HEK293T (cell line): ENCODE results near the gene NPR3.
"Not testable (repeated sequence)": the region's sequence is repeated elsewhere in the genome, so short reads cannot be mapped to it uniquely, and the experiment has no call there.

ENCODE experiments used
- CTCF ChIA-PET: fragments of 350-600 bp; formaldehyde crosslinking; extraction: SDS; loops from one replicate; lab custom pipeline; 2021; ENCODE audit warnings: antibody characterized with exemption, inconsistent platforms; lab: Yijun Ruan, JAX
- POLR2A ChIA-PET: fragments of 350-600 bp; formaldehyde crosslinking; extraction: SDS; loops from one replicate; lab custom pipeline; 2020; ENCODE audit warnings: antibody characterized with exemption, inconsistent platforms; lab: Yijun Ruan, JAX
- DNase-seq: peaks from one replicate; pipeline ENCODE4 v3.0.0; 2012; ENCODE audit warnings: mixed read lengths; ENCODE audit errors: extremely low spot score
- ARNT ChIP-seq: fragments of 450-650 bp; IDR thresholded peaks from 2 replicates; pipeline ENCODE4 v1.6.1; 2017; ENCODE audit warnings: mild to moderate bottlenecking
- BHLHE40 ChIP-seq: fragments of 450-650 bp; IDR thresholded peaks from 2 replicates; pipeline ENCODE4 v1.6.1; 2016; ENCODE audit warnings: mild to moderate bottlenecking, moderate library complexity, borderline replicate concordance
- CTBP1 ChIP-seq: fragments of 450-650 bp; IDR thresholded peaks from 2 replicates; pipeline ENCODE4 v1.6.1; 2016; ENCODE audit warnings: borderline replicate concordance
- ELF4 ChIP-seq: fragments of 450-650 bp; IDR thresholded peaks from 2 replicates; pipeline ENCODE4 v1.6.1; 2017; ENCODE audit warnings: antibody characterized with exemption
- FOXA1 ChIP-seq: fragments of 450-650 bp; IDR thresholded peaks from 2 replicates; pipeline ENCODE4 v1.6.1; 2016; ENCODE audit warnings: mild to moderate bottlenecking
- FOXK2 ChIP-seq: fragments of 450-650 bp; IDR thresholded peaks from 2 replicates; pipeline ENCODE4 v1.6.1; 2016; ENCODE audit warnings: mild to moderate bottlenecking
- FOXM1 ChIP-seq: fragments of 450-650 bp; IDR thresholded peaks from 2 replicates; pipeline ENCODE4 v1.6.1; 2017; ENCODE audit warnings: mild to moderate bottlenecking, borderline replicate concordance
- HDGF ChIP-seq: fragments of 450-650 bp; IDR thresholded peaks from 2 replicates; pipeline ENCODE4 v1.6.1; 2017; ENCODE audit warnings: antibody characterized with exemption, borderline replicate concordance
- L3MBTL2 ChIP-seq: fragments of 450-650 bp; conservative IDR thresholded peaks from 2 replicates; pipeline ENCODE4 v1.6.1; 2016; ENCODE audit warnings: mild to moderate bottlenecking
- LEF1 ChIP-seq: fragments of 450-650 bp; IDR thresholded peaks from 2 replicates; pipeline ENCODE4 v1.6.1; 2017; ENCODE audit warnings: mild to moderate bottlenecking, borderline replicate concordance
- NFRKB ChIP-seq: fragments of 450-650 bp; IDR thresholded peaks from 2 replicates; pipeline ENCODE4 v1.6.1; 2016; ENCODE audit warnings: mild to moderate bottlenecking, moderate library complexity
- SP1 ChIP-seq: fragments of 450-650 bp; IDR thresholded peaks from 2 replicates; pipeline ENCODE4 v1.6.1; 2017
- SUZ12 ChIP-seq: fragments of 450-650 bp; IDR thresholded peaks from 2 replicates; pipeline ENCODE4 v1.6.1; 2016; ENCODE audit warnings: mild to moderate bottlenecking
- TARDBP ChIP-seq: fragments of 450-650 bp; IDR thresholded peaks from 2 replicates; pipeline ENCODE4 v1.6.1; 2016
- ZNF384 ChIP-seq: fragments of 450-650 bp; IDR thresholded peaks from 2 replicates; pipeline ENCODE4 v1.6.1; 2016
- TF ChIP-seq, protein P1 (sequence below): fragments of 450-650 bp; IDR thresholded peaks from 2 replicates; pipeline ENCODE4 v1.6.1; 2016

NPR3 gene

DNA sequence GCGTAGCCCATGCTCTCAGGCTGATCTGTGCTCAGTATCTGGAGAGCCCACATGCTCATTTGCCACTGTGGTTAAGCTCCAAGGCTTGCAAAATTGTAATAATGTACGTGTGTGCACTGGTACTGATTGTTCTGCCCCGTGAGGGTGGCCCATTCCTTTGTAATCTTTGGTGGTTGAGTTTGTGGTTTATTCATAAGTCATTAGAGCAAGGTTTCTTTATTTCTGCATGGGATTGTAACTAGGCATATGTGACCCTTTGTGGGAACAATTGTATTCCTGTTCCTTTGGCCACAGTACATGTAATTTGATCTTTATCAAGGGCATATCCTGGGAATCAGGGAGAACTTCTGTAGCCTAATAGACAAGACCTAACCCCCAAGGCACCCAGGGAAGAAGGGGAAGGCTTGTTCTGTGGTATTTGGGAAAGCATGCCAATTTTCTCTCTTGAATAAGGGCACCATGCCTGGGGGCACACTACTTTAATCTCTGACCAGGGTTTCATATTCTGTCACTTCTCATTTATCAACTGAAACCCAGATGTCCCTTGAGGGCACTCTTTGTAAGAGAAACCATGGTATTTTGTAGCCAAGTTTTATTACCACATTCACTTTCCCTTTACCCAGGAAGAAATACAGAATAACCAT is 74.6 kb downstream of the NPR3 start:
- DNase-seq = no peak
- ChIA-PET CTCF (no interaction called here), POLR2A (no interaction called here)
- TF ChIP-seq ARNT (no peak), L3MBTL2 (no peak), ELF4 (no peak), NFRKB (no peak), ZNF384 (no peak), LEF1 (no peak), FOXA1 (no peak), SP1 (no peak), TARDBP (no peak), FOXK2 (no peak)

DNA sequence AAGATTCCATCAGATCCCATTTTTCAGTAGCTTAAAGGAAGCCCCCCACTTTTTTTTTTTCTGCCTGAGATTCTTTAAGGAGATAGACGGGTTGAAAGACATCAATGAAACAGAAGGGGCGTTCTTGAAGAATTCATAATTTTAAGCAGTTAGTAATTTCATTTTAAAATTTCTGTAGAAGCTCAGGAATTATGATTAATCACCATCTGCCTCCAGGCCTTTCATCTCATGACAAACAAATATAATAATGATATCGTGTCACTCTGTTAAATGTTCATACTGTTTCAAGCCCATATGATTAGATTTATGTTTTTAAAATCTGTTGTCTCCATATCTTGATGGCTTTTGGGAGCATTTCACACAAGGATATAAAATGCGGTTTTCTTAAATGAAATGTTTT is 75.2 kb downstream of the NPR3 start:
- ChIA-PET POLR2A (no interaction called here), CTCF (no interaction called here)
- DNase-seq = no peak
- TF ChIP-seq SP1 = no peak

DNA sequence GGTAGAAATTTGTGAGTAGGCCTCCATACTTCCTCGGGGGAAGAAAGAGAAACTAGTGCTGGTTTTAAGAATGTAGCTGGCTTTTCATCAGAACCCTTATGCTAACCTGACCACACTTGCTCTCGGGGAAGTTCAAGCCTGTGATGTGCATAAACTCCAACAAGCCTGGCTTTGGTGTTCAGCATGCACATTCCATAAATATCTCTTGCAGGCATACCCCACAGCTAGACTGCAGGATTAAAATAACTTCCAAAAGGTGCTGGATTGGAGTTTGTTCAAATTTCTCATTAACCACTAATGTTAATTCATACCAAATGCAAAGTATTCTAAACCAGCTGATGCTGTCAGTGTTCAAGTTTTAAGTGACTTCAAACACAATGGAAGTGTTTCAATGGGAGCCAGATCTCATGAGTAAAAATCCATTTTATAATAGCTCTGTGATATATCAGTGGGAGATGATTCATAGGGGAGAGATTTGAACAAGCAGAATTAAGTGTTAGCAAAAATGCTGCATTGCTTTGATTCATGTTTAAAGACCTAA is 79.4 kb downstream of the NPR3 start:
- CTCF ChIA-PET = interaction anchor here (0.6 kb wide), 1 partner anchor 15 kb away, joined by 3 read pairs; no protein-coding TSS in a partner anchor

DNA sequence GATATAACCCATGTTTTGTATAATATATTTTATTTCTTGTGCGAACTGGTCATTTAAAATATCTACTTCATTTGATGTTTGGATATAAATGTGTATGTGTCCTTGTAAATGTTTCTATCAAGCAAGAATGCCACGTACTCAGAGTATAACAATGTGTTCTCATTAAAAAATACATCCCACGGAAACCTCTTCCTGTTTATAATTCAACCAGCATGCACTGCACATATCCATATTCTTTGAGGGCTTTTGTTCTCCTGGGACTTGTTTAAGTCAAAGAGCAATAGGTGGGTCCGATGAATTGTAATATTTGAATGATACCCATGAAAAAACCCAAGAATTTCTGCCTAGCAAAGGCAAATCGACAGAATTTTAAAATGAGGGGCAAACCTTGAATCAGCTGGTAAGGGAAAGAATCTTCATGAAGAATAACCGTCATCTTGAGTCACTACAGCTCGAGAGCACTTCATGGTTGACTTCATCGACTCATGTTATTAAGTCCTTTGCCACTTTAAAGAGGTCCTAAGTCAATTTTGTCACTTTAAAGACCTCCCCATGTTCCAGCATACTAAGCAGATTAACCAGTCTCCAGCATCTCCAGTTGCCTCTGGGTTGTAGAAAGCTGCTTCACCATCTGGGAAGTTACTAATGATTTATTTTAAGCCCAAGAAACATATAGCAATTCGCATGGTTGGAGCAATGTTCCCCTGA is 80.6 kb downstream of the NPR3 start:
- no peak for DNase-seq
- TF ChIP-seq BHLHE40 = no peak
- TF ChIP-seq FOXM1 = no peak
- no peak for TF ChIP-seq L3MBTL2
- TF ChIP-seq NFRKB = no peak
- no peak for TF ChIP-seq CTBP1
- no peak for TF ChIP-seq ARNT
- TF ChIP-seq, protein P1, sequence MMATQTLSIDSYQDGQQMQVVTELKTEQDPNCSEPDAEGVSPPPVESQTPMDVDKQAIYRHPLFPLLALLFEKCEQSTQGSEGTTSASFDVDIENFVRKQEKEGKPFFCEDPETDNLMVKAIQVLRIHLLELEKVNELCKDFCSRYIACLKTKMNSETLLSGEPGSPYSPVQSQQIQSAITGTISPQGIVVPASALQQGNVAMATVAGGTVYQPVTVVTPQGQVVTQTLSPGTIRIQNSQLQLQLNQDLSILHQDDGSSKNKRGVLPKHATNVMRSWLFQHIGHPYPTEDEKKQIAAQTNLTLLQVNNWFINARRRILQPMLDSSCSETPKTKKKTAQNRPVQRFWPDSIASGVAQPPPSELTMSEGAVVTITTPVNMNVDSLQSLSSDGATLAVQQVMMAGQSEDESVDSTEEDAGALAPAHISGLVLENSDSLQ = no peak
- TF ChIP-seq FOXA1 = no peak
- TF ChIP-seq SUZ12 = no peak
- TF ChIP-seq LEF1 = no peak
- TF ChIP-seq HDGF = no peak
- CTCF ChIA-PET = interaction anchor here (0.6 kb wide), 1 partner anchor 57 kb away, joined by 3 read pairs; no protein-coding TSS in a partner anchor
- POLR2A ChIA-PET = no interaction called here

More for the DNA sequence above, 79.4 kb downstream of the NPR3 start:
- no peak for TF ChIP-seq NFRKB
- TF ChIP-seq TARDBP = no peak
- no peak for TF ChIP-seq ELF4
- no peak for TF ChIP-seq FOXA1
- TF ChIP-seq FOXM1 = no peak
- TF ChIP-seq HDGF = no peak
- TF ChIP-seq FOXK2 = no peak
- no peak for TF ChIP-seq SUZ12
- no peak for TF ChIP-seq ZNF384
- no peak for TF ChIP-seq BHLHE40
- no peak for TF ChIP-seq CTBP1
- POLR2A ChIA-PET = no interaction called here
- no peak for DNase-seq

GRCh38 chr5:32794086-32794485 is 83.0 kb downstream of the NPR3 start:
- DNase-seq = no peak
- no peak for TF ChIP-seq NFRKB
- no peak for TF ChIP-seq L3MBTL2
- no peak for TF ChIP-seq FOXM1
- TF ChIP-seq, protein P1 = no peak
- no peak for TF ChIP-seq FOXA1
- no peak for TF ChIP-seq BHLHE40
- TF ChIP-seq CTBP1 = no peak
- CTCF ChIA-PET = no interaction called here
- POLR2A ChIA-PET = no interaction called here

DNA sequence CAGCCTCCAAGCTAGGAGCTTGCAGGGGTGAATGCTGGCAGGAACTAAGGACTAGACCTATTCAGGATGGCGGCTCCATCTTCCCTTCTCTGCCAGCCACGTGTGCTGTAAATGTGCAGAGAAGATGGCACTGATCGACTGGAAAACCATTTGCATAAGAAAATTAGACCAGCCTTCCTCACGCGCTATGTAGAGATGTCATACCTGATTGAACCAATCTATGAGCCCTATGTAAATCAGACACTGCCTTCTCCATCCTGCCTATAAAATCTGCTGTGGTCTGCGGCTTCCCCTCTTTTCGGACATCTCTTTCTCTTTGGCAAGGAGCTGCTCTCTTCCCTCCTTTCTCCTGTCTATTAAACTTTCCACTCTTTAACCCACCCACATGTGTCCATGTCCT is 91.6 kb downstream of the NPR3 start:
- TF ChIP-seq CTBP1 (no peak), FOXK2 (no peak), ELF4 (no peak), FOXM1 (no peak), FOXA1 (no peak), ZNF384 (no peak)
- CTCF ChIA-PET = no interaction called here
- POLR2A ChIA-PET = no interaction called here
- DNase-seq = no peak

- TF ChIP-seq FOXK2 (no peak), SUZ12 (no peak), L3MBTL2 (no peak), ARNT (no peak), ELF4 (no peak), SP1 (no peak), FOXM1 (no peak), BHLHE40 (no peak), HDGF (no peak), LEF1 (no peak), TARDBP (no peak), NFRKB (no peak), FOXA1 (no peak), ZNF384 (no peak), CTBP1 (no peak)
- TF ChIP-seq, protein P1 = no peak
- ChIA-PET CTCF (no interaction called here), POLR2A (no interaction called here)
- DNase-seq = no peak
Observed at GRCh38 chr5:32803656-32804055, 92.5 kb downstream of the NPR3 start.

DNA sequence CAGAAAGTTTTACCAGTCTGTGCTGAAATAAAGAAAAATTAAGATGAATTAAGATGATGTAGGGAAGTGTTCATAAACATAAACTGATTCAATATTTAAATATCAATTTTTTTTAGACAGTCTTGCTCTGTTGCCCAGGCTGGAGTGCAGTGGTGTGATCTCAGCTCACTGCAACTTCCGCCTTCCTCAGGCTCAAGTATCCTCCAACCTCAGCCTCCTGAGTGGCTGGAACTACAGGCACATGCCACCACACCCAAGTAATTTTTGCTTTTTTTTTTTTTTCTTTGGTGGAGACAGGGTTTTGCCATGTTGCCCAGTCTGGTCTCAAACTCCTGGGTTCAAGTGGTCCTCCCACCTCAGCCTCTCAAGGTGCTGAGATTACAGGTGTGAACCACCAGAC is 94.3 kb downstream of the NPR3 start:
- DNase-seq, POLR2A ChIA-PET: not testable (repeated sequence)
- CTCF ChIA-PET = interaction anchor here (0.6 kb wide), 1 partner anchor 15 kb away, joined by 3 read pairs; no protein-coding TSS in a partner anchor
